HG03460 (cell line): ENCODE measurements around the gene CRYM.
"Not testable (repeated sequence)": the region's sequence is repeated elsewhere in the genome, so short reads cannot be mapped to it uniquely, and the experiment has no call there.

Experiments used
- ATAC-seq: cut with Tn5 transposase; IDR thresholded peaks from one replicate; pipeline ENCODE4 v1.9.1; 2021; ENCODE audit not compliant: unreplicated experiment

Gene CRYM

DNA sequence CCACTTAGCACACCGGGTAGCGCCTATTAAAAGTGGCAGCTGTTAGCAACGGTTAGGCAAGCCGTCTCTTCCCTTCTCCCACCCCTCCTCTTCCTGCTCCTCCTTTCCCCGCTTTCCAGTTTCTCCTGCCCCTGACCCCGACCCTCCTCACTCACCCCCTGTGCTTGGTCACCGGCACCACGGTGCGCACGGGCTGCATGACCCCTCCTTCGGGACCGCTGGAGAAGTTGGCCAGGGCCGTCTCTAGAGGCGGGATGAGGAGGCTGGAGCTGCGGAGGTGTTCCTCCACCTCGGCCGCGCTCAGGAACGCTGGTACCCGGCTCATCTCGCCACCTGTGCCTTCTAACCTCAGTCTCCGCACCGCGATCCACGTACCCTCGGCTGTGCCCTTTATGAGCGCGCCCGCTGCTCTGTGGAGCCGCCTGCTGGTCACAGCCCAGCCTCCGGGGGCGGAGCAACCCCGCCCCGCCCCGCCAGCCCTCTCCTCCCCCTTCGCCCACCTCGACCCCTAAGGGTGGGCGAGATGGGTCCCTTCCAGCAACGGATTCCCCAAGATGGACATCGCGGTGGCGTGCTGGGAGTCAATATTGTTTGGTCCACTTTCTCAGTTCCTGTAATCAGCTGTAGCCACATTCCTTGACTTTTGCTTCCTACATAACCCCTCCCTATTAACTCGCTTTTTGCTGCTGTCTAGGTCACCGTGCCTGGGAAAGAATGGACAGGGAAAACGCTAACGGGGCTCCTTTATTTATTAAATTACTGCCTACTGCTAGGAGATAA lies at the start of gene CRYM:
Gene CRYM, minus strand, starts transcription at position 364 of the 780 bp plus-strand sequence. Its CDS starts 39 bp downstream, at position 325.
- no peak for ATAC-seq

DNA sequence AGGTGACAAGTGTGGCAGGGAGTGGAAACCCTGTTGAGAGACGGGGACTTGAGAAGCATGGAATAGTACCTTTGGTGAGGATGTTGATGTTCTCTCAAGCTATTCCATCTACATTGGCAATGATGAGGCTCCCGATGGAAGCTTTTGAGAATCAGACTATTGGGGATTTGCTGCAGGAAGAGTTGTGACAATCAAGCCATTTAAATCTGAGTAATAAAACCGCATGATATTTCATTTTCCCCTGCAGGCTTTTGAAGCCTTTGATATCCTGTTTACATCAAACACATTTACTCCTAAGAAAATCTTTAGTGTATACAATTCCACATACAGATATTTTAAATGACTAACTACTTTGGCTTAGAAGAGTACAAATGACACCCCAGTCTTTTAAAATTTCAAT lies 49.0 kb upstream of the CRYM start:
- no peak for ATAC-seq

DNA sequence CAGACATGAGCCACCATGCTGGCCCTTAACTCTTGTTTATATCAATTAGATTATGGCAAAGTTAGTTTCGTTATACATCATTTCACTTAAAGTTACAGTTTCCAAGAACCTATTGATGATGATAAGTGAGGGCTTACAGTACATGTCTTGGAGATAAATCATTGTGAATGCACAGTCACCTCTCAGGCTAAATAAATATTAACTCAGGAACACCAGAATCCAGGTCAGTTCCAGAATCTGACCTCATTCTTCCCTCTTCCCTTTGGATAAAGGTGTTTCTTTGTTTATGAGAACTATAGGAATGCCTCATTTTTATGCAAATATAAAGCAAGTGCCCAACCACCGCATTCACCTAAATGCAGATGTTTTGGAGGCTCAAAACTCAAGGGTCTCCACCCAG lies 48.4 kb upstream of the CRYM start:
- ATAC-seq, result no peak

DNA sequence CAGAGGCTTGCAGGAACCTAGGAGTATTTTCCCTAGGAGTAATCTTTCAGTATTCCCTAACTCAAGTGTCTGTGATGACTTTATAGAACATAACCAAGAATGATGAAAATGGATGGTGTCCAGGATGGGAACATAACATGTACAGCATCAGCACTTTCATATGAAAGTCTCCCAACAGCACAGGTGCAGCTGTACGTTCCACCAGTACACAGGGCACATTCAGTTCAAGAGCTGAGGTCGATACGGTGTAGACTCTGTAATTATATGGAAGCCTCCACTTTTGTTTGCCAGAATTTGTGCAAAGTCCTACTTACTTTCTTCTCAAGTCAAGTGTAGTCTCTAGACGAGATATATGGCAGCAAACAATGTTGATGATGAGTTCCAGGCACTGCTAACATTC lies 46.2 kb upstream of the CRYM start:
- no peak for ATAC-seq

DNA sequence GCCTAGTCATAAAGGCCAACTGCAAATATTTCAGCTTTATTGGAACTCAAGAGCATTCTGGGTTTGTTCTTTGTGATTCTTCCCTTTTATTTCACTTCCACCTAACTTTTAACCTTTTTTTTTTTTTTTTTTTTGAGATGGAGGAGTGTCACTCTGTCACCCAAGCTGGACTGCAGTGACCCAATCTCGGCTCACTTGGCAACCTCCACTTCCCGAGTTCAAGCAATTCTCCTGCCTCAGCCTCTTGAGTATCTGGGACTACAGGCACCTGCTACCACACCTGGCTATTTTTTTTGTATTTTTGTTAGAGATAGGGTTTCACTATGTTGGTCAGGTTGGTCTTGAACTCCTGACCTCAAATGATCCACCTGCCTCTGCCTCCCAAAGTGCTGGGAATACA lies 44.2 kb upstream of the CRYM start:
- not testable (repeated sequence) for ATAC-seq

DNA sequence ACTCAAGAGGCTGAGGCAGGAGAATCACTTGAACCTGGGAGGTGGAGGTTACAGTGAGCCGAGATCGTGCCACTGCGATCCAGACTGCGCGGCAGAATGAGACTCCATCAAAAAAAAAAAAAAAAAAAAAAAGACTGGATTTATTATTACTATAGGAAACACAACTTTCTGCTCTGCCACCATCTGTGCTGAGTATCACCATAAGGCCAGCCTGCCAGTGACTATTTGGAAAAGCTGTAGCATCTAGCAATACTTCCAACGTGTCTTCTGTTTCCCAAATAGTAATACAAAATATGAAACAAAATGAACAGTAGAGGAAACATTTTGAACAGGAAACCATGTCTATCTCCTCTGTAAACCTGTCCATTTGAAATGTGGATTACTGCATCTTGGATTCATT lies 43.6 kb upstream of the CRYM start:
- ATAC-seq, result no peak

DNA sequence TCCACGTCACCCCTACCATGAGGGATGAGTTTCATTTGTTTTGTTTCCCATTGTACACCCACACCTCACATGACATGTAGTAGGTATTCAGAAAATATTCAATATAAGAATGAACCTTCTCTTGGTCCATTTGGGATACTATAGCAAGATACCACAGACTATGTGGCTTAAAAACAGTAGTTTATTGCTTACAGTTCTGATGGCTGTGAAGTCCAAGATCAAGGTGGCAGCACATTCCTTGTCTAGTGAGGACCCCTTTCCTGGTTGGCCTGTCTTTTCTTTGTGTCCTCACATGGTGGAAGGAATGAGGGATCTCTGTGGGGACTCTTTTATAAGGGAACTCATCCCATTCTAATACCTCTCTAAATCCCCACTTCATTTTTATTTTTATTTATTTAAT lies 36.2 kb upstream of the CRYM start:
- ATAC-seq, result no peak

DNA sequence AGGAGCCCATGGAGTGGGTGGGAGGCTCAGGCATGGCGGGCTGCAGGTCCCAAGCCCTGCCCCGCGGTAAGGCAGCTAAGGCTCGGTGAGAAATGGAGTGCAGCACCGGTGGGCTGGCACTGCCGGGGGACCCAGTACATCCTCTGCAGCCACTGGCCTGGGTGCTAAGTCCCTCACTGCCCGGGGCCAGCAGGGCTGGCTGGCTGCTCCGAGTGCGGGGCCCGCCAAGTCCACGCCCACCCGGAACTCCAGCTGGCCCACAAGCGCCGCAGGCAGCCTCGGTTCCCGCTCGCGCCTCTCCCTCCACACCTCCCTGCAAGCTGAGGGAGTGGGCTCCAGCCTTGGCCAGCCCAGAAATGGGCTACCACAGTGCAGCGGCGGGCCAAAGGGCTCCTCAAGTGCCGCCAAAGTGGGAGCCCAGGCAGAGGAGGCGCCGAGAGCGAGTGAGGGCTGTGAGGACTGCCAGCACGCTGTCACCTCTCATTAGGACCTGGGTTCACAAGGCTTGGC lies 34.8 kb upstream of the CRYM start:
- not testable (repeated sequence) for ATAC-seq

DNA sequence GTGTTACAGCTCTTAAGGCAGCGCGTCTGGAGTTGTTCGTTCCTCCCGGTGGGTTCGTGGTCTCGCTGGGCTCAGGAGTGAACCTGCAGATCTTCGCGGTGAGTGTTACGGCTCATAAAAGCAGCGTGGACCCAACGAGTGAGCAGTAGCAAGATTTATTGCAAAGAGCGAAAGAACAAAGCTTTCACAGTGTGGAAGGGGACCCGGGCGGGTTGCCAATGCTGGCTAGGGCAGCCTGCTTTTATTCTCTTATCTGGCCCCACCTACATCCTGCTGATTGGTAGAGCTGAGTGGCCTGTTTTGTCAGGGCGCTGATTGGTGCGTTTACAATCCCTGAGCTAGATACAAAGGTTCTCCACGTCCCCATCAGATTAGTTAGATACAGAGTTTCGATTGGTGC lies 34.0 kb upstream of the CRYM start:
- not testable (repeated sequence) for ATAC-seq

DNA sequence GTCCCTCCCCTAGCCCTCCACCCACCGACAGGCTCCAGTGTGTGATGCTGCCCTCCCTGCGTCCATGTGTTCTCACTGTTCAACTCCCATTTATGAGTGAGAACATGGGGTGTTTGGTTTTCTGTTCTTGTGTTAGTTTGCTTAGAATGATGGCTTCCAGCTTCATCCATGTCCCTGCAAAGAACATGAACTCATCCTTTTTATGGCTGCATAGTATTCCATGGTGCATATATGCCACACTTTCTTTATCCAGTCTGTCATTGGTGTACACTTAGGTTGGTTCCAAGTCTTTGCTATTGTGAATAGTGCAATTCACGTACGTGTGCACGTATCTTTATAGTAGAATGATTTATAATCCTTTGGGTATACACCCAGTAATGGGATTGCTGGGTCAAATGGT lies 28.6 kb upstream of the CRYM start:
- not testable (repeated sequence) for ATAC-seq

DNA sequence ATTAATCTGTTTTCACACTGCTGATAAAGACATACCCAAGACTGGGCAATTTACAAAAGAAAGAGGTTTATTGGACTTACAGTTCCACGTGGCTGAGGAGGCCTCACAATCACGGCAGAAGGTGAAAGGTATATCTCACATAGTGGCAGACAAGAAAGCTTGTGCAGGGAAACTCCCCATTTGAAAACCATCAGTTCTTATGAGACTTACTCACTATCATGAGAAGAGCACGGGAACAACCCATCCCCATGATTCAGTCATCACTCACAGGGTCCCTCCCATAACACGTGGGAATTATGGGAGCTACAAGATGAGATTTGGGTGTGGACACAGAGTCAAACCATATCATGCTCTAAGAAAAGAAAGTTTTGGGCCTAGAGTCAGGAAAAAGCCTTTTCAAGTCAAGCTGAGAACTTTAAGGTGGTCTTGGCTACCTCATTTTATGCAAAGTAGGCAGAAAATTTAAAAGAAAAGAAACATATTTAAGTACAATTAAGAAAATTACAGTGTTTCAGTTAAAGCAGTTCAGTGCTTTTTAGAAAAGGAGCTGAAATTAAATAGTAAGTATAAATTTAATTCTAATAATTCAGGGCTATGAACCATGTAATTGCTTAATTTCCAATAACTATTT lies 24.9 kb upstream of the CRYM start:
- no peak for ATAC-seq

DNA sequence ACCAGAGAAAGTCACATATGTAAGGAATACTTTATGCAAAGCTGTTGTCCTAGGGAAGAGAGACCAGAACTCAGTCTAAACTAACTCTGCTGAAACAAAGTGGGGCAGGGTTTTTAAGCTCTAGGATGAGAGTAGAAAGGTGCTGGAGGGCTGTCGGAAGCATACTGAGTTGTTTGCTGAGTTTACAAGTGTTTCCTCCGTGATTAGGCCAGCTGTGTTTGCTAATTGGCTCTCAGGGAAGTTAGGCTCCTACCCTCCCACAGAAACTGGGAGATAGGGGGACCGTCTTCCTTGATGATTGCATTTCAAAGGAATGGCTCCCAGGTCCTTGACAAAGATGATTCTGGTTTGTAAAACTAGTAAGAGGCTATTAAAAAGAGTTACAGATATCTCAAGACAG lies 24.4 kb upstream of the CRYM start:
- ATAC-seq, result no peak

DNA sequence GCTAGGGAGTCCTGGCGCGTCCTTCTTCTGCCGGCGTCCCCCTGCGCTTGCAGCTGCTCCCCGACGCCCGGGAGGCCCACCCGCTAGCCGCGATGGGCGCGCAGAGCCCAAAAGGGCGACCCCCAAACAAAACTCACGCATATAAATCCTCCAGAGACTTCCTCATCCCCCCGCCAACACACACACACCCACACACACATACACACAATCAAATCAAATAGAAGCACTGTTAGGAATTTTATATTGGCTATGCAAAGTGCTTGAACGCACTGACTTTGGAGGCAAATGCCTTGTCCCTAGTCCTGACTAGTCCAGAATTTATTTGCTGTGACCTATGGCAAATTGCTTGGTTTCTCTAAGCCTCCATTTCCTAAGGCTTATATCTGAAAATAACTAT lies 23.8 kb upstream of the CRYM start:
- no peak for ATAC-seq

DNA sequence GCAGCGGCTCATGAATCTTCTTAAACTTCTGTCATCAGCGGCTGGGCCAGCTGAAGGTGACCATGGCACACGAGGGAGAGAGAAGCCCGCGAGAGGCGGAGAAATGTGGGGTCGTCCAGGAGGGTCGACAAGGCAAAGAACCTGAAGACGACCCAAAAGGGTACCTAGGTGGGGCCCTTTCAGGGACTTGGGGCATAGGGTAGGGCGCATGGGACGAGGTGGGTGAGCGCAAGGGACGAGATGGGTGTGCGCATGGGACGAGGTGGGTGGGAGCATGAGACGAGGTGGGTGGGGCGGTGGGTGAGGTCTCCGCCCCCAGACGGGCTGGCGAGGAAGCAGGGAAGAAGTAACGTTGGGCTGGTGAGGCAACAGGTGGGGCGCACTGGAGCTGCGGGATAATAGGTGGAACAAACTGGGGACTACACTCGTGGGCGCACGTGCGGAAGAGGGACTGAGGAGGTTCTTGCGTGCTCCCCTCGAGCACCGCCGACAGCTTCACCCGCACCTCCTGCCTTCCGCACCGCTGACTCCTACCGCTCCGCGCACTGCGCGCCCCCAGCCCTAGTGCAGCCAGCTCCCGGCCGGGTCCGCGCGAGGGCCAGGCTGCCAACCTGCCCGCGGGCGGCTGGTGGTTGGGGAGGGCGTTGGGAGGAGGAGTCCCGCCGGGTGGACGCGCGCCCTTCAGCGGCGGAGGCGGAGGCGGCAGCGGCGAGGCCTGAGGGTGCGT lies 23.2 kb upstream of the CRYM start:
- peak; percentile 50 for ATAC-seq

DNA sequence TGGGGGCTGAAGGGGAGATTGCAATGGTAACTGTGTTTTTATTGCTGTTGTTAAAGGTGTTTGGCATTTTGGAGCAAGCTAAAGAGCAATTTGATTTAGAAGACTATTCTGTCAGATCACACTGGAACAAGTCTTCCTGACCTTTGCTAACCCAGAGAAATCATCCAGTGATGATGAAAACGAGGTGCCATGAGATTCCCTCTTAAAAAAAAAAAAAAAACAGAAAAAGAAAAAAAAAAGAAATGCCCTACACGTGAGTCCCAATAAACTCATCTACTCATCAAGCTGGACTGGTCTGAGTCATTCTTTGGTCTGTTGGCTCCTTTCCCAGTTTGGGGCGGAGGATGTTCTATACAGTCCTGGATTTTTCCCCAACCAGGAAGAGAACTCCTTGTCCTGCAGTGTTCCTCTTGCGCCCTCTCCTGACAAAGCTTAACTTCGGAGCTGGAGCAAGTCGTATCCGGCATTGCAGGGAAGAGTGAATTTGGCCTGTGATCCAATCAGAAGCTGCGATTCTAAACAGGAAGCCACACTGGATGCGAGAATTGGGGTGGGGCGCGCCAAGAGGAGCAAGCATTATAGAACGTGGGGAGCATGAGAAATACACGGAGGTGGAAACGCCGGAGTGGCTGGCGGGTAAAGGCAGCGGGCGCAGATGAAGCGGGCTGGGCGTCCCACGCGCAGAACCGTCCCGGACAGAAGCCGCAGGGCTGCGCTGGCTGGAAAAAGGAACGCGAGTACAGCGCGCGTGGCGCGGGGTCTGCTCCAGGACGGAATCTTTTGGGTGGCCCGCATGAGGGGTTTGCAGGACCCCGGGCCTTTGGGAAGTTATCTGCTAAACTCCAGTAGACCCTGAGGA lies 22.4 kb upstream of the CRYM start:
- ATAC-seq, result peak; percentile 52

DNA sequence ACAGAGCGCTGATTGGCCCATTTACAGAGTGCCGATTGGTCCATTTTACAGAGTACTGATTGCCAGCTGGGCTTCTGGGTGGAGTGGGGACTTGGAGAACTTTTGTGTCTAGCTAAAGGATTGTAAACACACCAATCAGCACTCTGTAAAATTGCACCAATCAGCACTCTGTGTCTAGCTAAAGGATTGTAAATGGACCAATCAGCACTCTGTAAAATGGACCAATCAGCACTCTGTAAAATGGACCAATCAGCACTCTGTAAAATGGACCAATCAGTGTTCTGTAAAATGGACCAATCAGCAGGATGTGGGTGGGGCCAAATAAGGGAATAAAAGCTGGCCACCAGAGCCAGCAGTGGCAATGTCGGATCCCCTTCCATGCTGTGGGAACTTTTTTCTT lies 11.7 kb upstream of the CRYM start:
- not testable (repeated sequence) for ATAC-seq

DNA sequence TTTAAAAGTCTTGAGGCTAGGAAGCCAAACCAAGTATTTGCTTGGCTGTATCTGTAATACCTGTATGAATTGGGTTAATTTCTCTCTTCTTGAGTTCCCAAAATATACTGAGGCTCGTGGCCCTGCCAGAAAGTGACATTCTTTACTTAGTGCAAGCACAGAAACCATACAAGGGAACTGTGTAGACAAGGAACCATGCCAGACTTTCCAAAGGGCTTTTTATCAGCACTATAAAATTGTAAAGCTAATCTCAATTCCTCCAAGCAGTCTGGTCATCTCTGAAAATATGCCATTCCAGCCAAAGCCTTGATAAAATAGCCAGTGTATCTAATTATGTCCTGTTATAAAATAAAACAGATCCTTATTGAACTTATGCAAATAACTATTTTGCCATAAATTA lies 7.2 kb upstream of the CRYM start:
- no peak for ATAC-seq

DNA sequence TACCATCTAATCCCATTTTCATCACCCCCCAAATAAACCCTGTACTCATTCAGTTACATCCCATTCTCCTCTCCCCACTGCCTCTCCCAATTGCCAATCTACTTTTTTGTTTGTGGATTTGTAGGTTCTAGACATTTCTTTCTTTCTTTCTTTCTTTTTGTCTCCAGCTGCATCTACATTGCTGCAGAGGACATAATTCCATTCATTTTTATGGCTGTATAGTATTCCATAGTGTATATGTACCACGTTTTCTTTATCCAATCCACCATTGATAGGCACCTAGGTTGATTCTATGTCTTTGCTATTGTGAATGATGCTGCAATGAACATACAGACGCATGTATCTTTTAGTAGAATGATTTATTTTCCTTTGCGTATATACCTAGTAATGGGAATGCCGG lies 6.3 kb upstream of the CRYM start:
- ATAC-seq, result no peak

DNA sequence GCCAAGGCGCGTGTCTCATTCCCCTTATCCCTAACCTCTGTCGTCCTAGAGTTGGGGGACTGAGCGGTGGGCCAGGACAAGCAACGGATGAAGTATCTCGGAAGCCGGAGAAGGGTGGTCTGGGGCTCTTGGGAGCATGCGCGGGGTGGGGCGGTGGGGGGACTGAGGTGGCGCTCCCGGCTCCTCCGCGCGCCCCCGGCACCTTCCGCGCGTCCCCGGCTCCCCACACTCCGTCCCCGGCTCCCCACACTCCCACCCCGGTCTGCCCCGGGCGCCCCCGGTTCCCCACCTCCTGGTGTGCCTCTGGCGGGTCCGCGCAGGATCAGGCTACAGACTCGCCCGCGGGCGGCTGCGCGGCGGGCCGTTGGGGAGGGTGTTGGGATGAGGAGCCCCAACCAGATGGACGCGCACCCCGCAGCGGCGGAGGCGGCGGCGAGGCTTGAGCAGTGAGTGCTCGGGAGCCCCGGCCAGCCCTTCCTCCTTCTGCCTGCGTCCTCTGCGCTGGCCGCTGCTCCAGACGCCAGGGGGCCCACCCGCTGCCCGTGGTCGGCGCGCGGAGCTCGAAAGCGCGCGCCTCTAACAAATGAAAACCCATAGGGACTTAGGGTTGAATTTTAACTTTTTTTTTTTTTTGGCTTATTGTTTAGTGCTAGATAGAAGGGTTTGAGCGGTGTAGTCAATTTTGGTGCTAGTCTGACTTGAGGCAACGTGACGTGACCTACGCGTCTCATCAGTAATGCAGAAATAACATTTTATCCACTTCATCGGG lies 5.6 kb upstream of the CRYM start:
- no peak for ATAC-seq

DNA sequence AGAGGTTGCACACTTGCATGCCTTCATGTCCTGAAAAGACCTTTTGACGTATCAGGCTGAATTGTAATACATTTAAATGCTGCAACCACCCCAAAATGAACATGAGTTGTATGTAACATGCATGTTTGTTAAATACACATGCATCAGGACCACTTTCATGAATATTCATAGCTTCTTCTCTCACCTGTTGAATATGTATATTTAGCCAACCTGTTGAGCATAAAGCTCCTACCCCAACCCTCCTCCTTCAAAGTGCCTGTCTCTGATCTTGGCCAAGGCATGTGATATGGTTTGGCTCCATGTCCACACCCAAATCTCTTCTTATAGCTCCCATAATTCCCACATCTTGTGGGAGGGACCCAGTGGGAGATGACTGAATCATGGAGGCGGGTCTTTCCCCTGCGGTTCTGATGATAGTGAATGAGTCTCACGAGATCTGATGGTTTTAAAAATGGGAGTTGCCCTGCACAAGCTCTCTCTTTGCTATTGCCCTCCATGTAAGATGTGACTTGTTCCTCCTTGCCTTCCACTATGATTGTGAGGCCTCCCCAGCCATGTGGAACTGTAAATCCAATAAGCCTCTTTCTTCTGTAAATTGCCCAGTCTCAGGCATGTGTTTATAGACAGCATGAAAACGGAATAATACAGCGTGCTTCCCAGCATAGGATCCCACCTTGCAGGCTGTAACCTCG lies 3.8 kb upstream of the CRYM start:
- ATAC-seq, result no peak
